ENCODE results near the gene SLC7A14. TPM values are rescaled to one million over a fixed set of nuclear protein-coding genes. Genes with fewer than 3 reads are reported as not detected.

The SLC7A14 gene
- total and polyA plus RNA-seq, 8 donors = 0.27 to 0.82 (median 0.44) TPM; not detected in 2

DNA sequence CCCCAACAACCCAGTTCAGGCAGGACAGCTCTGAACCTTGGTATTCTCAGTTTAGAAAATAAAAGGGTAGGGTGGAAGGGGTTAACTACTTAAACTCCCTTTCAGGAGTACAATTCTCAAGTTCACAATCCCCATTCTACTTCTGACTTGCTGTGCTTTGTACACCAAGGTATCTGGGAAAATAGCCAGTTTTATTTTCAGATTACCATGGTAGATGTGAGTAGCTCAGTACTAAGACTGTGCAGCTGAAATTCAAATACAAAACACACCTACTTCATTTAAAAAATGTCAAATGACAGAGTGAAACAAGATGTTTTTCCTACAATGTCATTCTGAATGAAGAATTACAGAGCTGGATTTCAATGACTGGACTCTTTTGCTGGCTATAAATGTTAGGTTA lies 27.4 kb downstream of the SLC7A14 start:
- no peaks in the 10 kb centered on the region for H3K36me3 ChIP-seq
- TF ChIP-seq, protein P1, sequence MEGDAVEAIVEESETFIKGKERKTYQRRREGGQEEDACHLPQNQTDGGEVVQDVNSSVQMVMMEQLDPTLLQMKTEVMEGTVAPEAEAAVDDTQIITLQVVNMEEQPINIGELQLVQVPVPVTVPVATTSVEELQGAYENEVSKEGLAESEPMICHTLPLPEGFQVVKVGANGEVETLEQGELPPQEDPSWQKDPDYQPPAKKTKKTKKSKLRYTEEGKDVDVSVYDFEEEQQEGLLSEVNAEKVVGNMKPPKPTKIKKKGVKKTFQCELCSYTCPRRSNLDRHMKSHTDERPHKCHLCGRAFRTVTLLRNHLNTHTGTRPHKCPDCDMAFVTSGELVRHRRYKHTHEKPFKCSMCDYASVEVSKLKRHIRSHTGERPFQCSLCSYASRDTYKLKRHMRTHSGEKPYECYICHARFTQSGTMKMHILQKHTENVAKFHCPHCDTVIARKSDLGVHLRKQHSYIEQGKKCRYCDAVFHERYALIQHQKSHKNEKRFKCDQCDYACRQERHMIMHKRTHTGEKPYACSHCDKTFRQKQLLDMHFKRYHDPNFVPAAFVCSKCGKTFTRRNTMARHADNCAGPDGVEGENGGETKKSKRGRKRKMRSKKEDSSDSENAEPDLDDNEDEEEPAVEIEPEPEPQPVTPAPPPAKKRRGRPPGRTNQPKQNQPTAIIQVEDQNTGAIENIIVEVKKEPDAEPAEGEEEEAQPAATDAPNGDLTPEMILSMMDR (IDR thresholded peaks at IDR 0.05) = no peak
- no peaks in the 10 kb centered on the region for H3K4me1 ChIP-seq
- no peak overlapping the region for H3K4me3 ChIP-seq
- H3K9me3 ChIP-seq = no peaks in the 10 kb centered on the region
- DNase-seq = no peak
- intact Hi-C loops (cut with DNase I) = no loop called here
- no peak overlapping the region for H3K27ac ChIP-seq
- no peak for ATAC-seq
- no peaks in the 10 kb centered on the region for H3K27me3 ChIP-seq

DNA sequence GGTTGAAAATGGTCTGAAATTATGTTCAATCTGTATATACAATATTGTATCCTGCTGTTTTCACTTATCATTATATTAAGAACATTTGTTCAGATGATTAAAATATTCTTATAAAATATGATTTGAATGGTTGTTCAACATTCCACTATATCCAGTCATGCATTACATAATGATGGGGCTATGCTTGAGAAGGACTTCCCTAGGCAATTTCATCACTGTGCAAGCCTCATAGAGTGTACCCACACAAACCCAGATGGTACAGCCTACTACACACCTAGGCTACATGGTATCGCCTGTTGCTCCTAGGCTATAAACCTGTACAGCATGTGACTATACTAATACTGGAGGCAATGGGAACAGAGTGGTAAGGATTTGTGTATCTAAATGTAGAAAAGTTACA lies 30.5 kb downstream of the SLC7A14 start:
- Histone ChIP-seq H3K27ac (no peak overlapping the region), H3K4me3 (no peak overlapping the region), H3K9me3 (no peaks in the 10 kb centered on the region), H3K36me3 (no peaks in the 10 kb centered on the region), H3K27me3 (no peaks in the 10 kb centered on the region), H3K4me1 (no peaks in the 10 kb centered on the region)
- TF ChIP-seq, protein P1 (IDR thresholded peaks at IDR 0.05) = no peak
- DNase-seq (no peak), ATAC-seq (no peak)
- intact Hi-C loops (cut with DNase I) = no loop called here

DNA sequence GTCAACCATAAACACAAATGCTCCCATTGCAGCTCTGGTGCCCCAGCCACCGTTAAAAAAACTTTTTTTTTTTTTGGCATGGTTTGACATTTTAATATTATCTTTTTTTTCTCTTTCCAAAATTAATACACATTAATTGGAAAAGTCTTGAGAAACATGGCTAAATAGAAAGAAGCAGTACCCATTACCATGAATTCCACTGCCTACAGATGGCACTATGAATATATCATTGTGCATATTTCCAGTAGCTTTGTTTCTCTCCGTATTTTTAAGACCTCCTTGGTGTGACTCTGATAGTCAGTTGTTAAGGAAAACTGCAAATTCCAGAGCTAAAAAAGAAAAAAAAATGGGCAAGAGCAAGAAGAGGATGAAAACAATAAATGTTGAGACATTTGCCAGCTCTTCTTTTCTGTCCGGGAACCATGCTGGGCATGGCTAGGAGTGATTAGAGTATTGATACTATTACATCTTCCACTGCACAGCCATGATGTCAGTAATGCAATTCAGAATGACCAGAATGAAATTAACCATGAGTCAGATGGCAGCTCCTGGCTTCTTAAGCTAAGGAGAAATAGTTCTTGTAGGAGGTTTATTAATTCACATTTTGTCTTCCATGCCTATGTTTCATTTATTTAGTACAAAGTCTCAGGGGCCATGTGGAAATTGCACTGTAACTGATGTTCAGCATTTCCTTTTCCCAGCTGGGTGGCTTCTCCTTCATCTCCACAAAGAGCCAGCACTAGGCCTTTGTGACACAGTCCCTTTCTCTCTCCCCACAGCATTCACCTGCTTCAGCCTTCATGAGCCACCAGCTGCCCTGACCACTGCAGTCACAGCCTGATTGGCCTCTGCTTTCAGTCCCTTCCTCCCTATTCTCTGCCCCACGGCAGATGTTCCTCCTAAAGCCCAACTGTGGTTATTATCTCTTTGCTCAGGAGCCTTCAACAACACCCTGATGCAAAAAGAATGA lies 31.8 kb downstream of the SLC7A14 start:
- no peaks in the 10 kb centered on the region for H3K36me3 ChIP-seq
- H3K9me3 ChIP-seq = no peaks in the 10 kb centered on the region
- H3K4me3 ChIP-seq = no peak overlapping the region
- intact Hi-C loops (cut with DNase I) = no loop called here
- no peaks in the 10 kb centered on the region for H3K27me3 ChIP-seq
- ATAC-seq (no peak), DNase-seq (no peak)
- H3K27ac ChIP-seq = no peak overlapping the region
- TF ChIP-seq, protein P1 (IDR thresholded peaks at IDR 0.05) = no peak
- H3K4me1 ChIP-seq = no peaks in the 10 kb centered on the region

DNA sequence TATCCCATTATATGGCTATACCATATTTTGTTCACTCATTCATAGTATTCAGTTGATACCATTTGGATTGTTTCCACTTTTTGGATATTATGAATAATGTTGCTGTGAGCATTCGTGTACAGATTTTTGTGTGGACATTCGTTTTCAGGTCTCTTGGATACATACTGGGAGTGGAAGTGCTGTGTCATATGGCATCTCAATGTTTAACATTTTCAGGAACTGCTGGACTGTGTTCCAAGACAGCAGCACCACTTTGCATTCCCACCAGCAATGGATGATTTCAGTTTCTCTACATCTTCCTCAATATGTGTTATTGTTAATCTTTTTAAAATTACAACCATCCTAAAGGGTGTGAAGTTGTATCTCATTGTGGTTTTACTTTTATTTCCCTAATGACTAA lies 34.6 kb downstream of the SLC7A14 start:
- Histone ChIP-seq H3K36me3 (no peaks in the 10 kb centered on the region), H3K4me3 (no peak overlapping the region), H3K27me3 (no peaks in the 10 kb centered on the region), H3K27ac (no peak overlapping the region), H3K4me1 (no peaks in the 10 kb centered on the region), H3K9me3 (no peaks in the 10 kb centered on the region)
- TF ChIP-seq, protein P1 (IDR thresholded peaks at IDR 0.05) = no peak
- DNase-seq (no peak), ATAC-seq (no peak)
- intact Hi-C loops (cut with DNase I) = no loop called here

DNA sequence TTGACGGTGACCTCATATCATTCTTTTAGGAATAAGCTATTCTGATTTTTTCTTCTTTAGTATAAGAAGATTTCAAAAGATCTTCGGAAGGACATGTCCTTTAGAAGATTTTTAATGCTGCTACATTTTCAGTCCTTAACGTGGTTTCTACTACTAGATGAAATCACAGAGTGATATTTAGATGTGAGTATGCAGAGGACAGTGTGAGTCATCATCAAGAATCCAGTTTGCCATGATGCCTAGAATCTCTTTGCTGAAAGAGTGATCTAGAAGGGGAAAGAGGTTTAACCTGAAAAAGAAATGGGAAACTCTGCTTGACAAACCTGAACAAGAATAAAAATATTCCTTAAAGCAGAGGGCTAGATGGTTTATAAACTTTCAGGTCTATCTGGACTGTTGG lies 43.2 kb downstream of the SLC7A14 start:
- Histone ChIP-seq H3K27ac (no peak overlapping the region), H3K4me1 (no peaks in the 10 kb centered on the region), H3K27me3 (no peaks in the 10 kb centered on the region), H3K9me3 (no peaks in the 10 kb centered on the region), H3K36me3 (no peaks in the 10 kb centered on the region), H3K4me3 (no peak overlapping the region)
- no peak for DNase-seq
- TF ChIP-seq, protein P1 (IDR thresholded peaks at IDR 0.05) = no peak
- intact Hi-C loops (cut with DNase I) = no loop called here
- ATAC-seq = no peak

All from left lung (tissue), 10 donors.